ENCODE results near the gene CACNA2D3.

Gene CACNA2D3

DNA sequence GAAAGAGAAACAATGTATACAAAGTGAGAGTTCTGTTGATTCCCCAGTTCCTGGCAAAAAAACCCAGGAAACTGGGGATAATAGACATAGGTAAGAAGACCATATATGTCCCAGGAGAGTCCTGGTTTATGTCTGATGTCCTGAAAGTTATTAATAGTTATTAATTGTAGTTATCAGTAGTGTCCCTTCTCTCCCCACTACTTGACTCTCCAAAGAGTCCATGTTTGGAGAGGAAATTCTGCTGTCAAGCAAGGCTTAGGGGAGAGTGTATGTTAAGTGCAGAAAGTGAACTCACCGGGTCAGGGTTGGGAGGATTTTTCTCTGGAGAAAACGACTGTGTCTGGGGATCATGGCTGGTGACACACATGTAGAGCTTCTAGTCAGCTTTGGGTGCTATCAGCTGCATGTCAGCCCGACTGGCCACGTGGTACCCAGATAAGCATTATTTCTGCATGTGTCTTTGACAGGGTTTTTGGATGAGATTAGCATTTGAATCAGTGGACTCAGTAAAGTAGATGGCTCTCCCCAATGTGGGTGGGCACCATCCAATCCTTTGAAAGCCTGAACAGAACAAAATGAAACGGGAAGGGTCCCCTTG is 80.4 kb downstream of the CACNA2D3 start:
- H3K9me3 ChIP-seq (ENCODE audit: control insufficient read depth, insufficient read depth, low read length): no peaks in the 10 kb centered on the region
- no peaks in the 10 kb centered on the region for H3K36me3 ChIP-seq (ENCODE audit: control insufficient read depth, insufficient read depth, low read length)
- no peaks in the 10 kb centered on the region for H3K4me1 ChIP-seq (ENCODE audit: control insufficient read depth, insufficient read depth, low read length)
- H3K9ac ChIP-seq (ENCODE audit: low read depth, low read length): no peak overlapping the region
- H3K4me3 ChIP-seq (ENCODE audit: low read depth, low read length): no peak overlapping the region
- H3K27me3 ChIP-seq (ENCODE audit: control insufficient read depth, insufficient read depth, low read length): no peaks in the 10 kb centered on the region

DNA sequence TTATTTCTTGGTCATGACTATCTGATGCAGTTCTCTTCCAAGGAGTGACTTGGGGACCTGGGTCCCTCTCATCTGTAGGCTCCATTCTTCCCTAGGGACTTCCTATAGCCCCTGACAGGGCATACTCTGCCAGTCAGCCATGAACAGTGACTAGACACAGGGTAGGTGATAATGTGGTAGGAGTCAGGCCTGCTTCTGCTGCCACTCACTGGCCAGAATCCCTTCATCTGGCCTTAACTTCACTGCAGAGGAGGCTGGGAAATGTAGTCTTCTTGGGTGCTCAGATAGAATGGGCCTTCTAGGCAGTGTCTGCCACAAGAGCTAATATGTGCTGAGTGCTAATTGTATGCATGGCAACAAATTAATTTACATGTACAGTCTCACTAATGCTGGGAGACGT is 84.5 kb downstream of the CACNA2D3 start:
- Histone ChIP-seq H3K27me3 (ENCODE audit: control insufficient read depth, insufficient read depth, low read length) (no peaks in the 10 kb centered on the region), H3K4me1 (ENCODE audit: control insufficient read depth, insufficient read depth, low read length) (no peaks in the 10 kb centered on the region), H3K9me3 (ENCODE audit: control insufficient read depth, insufficient read depth, low read length) (no peaks in the 10 kb centered on the region), H3K9ac (ENCODE audit: low read depth, low read length) (no peak overlapping the region), H3K4me3 (ENCODE audit: low read depth, low read length) (no peak overlapping the region), H3K36me3 (ENCODE audit: control insufficient read depth, insufficient read depth, low read length) (no peaks in the 10 kb centered on the region)

DNA sequence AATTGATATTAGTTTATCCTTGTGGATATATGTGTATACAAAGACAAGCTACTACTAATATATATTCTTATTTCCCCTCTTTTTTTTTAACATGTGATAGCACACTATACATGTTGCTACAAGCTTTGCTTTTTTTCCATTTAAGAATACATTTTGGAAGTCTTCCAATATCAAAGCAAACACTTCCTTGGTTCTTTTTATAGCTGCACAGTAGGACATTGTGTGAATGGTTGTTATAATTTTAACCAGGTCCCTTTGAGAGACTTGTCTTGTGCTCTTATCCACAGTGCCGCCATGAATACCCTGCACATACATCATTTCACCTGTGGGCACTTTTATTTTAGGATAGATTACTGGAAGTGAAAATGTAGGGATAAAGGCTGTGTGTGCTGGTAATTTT is 88.7 kb downstream of the CACNA2D3 start:
- Histone ChIP-seq H3K4me1 (ENCODE audit: control insufficient read depth, insufficient read depth, low read length) (no peaks in the 10 kb centered on the region), H3K36me3 (ENCODE audit: control insufficient read depth, insufficient read depth, low read length) (no peaks in the 10 kb centered on the region)

DNA sequence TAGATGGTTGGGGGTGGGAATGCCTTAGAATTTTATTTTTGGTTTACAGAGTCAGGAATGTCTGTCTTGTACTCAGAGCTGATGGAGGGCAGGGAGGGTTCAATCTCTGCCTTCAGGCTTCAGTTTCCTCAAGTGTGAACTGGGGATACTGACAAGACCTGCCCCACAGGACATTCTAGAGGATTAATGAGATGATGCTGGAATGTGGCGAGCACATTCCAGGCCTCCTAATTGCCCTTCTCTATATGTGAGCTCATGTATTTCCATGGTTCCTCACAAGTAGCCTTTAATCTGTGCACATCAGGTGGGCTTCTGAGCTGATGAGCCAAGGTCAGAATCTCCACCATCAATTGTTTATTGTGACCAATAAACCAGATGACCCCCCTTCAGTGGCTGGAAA is 90.4 kb downstream of the CACNA2D3 start:
- H3K9me3 ChIP-seq (ENCODE audit: control insufficient read depth, insufficient read depth, low read length): no peaks in the 10 kb centered on the region
- H3K27me3 ChIP-seq (ENCODE audit: control insufficient read depth, insufficient read depth, low read length): no peaks in the 10 kb centered on the region
- H3K36me3 ChIP-seq (ENCODE audit: control insufficient read depth, insufficient read depth, low read length): no peaks in the 10 kb centered on the region
- H3K4me1 ChIP-seq (ENCODE audit: control insufficient read depth, insufficient read depth, low read length): no peaks in the 10 kb centered on the region
- no peak overlapping the region for H3K4me3 ChIP-seq (ENCODE audit: low read depth, low read length)
- H3K9ac ChIP-seq (ENCODE audit: low read depth, low read length): no peak overlapping the region

More for the DNA sequence above, 88.7 kb downstream of the CACNA2D3 start:
- Histone ChIP-seq H3K27me3 (ENCODE audit: control insufficient read depth, insufficient read depth, low read length) (no peaks in the 10 kb centered on the region), H3K9me3 (ENCODE audit: control insufficient read depth, insufficient read depth, low read length) (no peaks in the 10 kb centered on the region), H3K9ac (ENCODE audit: low read depth, low read length) (no peak overlapping the region), H3K4me3 (ENCODE audit: low read depth, low read length) (no peak overlapping the region)

DNA sequence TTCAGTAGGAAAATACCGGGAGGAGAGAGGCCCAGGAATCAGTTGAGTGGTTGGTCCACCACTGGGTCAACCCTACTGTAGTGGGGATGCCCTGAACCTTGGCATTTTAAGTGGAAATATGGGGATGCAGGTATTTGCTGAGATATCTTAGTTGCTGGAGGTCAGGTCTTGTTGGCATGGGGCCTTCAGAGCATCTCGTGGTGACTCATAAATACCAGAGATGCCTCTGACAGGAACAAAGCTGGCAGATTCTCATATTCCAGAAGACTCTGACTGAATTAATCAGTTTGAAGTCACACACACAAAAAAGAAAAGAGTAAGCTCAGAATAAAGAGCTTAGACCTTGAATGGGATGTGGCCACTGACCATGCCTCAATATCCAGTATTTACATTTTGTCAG is 91.6 kb downstream of the CACNA2D3 start:
- H3K27me3 ChIP-seq (ENCODE audit: control insufficient read depth, insufficient read depth, low read length): no peaks in the 10 kb centered on the region
- H3K4me1 ChIP-seq (ENCODE audit: control insufficient read depth, insufficient read depth, low read length): no peaks in the 10 kb centered on the region
- H3K9me3 ChIP-seq (ENCODE audit: control insufficient read depth, insufficient read depth, low read length): no peaks in the 10 kb centered on the region
- H3K4me3 ChIP-seq (ENCODE audit: low read depth, low read length): no peak overlapping the region
- no peak overlapping the region for H3K9ac ChIP-seq (ENCODE audit: low read depth, low read length)
- H3K36me3 ChIP-seq (ENCODE audit: control insufficient read depth, insufficient read depth, low read length): no peaks in the 10 kb centered on the region

DNA sequence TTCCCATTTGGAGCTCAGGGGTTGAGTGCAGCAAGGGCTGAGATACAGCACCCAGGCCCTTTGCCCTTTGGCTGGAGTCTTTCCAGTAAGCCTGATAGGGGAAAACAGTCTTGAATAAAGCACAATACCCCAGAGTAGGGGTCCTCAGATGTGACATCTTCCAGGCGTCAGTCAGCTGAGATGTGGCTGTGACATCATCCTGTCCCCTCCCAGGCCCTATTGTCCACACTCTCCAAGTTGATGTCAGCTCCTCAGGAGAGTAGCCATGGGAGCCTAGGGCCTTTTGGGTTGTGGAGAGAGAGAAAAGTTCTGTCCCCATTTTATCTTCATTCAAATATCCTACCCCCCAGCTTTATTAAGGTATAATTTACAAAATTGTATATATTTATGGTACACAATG is 92.5 kb downstream of the CACNA2D3 start:
- Histone ChIP-seq H3K36me3 (ENCODE audit: control insufficient read depth, insufficient read depth, low read length) (no peaks in the 10 kb centered on the region), H3K27me3 (ENCODE audit: control insufficient read depth, insufficient read depth, low read length) (no peaks in the 10 kb centered on the region), H3K9ac (ENCODE audit: low read depth, low read length) (no peak overlapping the region), H3K9me3 (ENCODE audit: control insufficient read depth, insufficient read depth, low read length) (no peaks in the 10 kb centered on the region), H3K4me1 (ENCODE audit: control insufficient read depth, insufficient read depth, low read length) (no peaks in the 10 kb centered on the region), H3K4me3 (ENCODE audit: low read depth, low read length) (no peak overlapping the region)

DNA sequence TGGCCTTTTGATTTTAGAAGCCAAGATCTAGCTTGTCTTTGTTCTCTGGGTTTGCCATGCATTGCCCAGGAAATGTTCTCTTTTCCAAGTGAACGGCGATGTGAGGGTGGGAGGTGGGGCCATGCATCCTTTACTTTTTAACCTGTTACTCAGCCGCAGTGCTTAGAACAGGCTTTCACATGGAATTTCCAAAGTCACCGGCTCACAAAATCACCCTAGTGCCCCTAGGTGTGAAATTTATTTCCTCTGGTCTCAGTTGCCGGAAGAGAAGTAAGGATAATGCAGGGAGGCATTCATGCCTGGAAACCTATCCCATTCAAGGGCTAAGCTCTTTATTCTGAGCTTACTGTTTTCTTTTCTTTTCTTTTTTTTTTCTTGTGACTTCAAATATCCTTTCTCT is 93.2 kb downstream of the CACNA2D3 start:
- H3K4me1 ChIP-seq (ENCODE audit: control insufficient read depth, insufficient read depth, low read length): no peaks in the 10 kb centered on the region
- no peaks in the 10 kb centered on the region for H3K36me3 ChIP-seq (ENCODE audit: control insufficient read depth, insufficient read depth, low read length)
- H3K27me3 ChIP-seq (ENCODE audit: control insufficient read depth, insufficient read depth, low read length): no peaks in the 10 kb centered on the region

DNA sequence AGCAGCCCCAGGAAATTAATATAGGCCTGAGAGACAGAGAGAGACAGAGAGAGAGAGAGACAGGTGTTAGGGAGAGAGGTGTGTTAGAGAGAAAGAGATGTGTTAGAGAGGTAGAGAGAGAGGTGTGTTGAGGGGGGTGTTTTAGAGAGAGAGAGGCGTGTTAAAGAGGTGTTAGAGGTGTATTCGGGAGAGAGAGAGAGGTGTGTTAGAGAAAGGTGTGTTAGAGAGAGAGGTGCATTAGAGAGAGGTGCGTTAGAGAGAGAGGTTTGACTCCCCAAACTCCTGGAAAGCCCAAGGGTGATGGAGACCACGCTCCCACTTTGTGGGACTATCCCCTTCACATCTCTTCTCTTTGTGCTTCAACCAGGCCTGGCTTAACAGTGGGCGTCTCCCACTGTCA is 95.5 kb downstream of the CACNA2D3 start:
- H3K27me3 ChIP-seq (ENCODE audit: control insufficient read depth, insufficient read depth, low read length): no peaks in the 10 kb centered on the region
- H3K9me3 ChIP-seq (ENCODE audit: control insufficient read depth, insufficient read depth, low read length): no peaks in the 10 kb centered on the region
- H3K4me1 ChIP-seq (ENCODE audit: control insufficient read depth, insufficient read depth, low read length): no peaks in the 10 kb centered on the region
- no peak overlapping the region for H3K9ac ChIP-seq (ENCODE audit: low read depth, low read length)
- H3K4me3 ChIP-seq (ENCODE audit: low read depth, low read length): no peak overlapping the region
- H3K36me3 ChIP-seq (ENCODE audit: control insufficient read depth, insufficient read depth, low read length): no peaks in the 10 kb centered on the region

More for the DNA sequence above, 93.2 kb downstream of the CACNA2D3 start:
- Histone ChIP-seq H3K9ac (ENCODE audit: low read depth, low read length) (no peak overlapping the region), H3K9me3 (ENCODE audit: control insufficient read depth, insufficient read depth, low read length) (no peaks in the 10 kb centered on the region), H3K4me3 (ENCODE audit: low read depth, low read length) (no peak overlapping the region)

DNA sequence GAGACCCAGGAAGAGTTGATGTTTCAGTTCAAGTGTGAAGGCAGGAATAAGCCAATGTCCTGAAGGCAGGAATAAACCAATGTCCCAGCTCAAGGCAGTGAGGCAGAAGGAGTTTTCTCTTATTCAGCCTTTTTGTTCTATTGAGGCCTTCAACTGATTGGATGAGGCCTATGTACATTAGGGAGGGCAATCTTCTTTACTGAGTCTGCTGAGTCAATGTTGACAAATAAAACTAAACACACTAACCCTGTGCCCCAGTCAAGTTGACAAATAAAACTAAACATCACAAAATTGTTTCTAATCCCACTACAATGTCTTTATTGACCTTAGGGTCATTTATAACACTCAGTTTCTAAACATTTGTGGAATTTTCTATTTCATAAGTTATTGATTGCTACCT is 100.0 kb downstream of the CACNA2D3 start:
- H3K9ac ChIP-seq (ENCODE audit: low read depth, low read length): no peak overlapping the region
- H3K27me3 ChIP-seq (ENCODE audit: control insufficient read depth, insufficient read depth, low read length): no peaks in the 10 kb centered on the region
- no peaks in the 10 kb centered on the region for H3K9me3 ChIP-seq (ENCODE audit: control insufficient read depth, insufficient read depth, low read length)
- no peak overlapping the region for H3K4me3 ChIP-seq (ENCODE audit: low read depth, low read length)
- no peaks in the 10 kb centered on the region for H3K4me1 ChIP-seq (ENCODE audit: control insufficient read depth, insufficient read depth, low read length)
- no peaks in the 10 kb centered on the region for H3K36me3 ChIP-seq (ENCODE audit: control insufficient read depth, insufficient read depth, low read length)

DNA sequence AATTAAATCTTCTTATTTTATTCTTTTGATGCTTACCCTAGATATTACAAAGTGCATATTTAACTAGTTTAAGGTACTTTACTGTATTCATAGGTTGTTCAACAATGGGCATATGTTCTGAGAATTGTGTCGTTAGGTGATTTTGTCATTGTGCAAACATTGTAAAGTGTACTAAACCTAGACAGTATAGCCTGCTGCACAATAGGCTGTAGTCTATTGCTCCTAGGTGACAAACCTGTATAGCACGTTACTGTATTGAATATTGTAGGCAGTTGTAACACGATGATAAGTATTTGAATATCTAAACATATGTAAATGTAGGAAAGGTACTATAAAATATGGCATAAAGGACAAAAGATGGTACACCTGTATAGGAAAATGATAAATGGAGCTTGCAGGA is 100.7 kb downstream of the CACNA2D3 start:
- Histone ChIP-seq H3K4me3 (ENCODE audit: low read depth, low read length) (no peak overlapping the region), H3K9ac (ENCODE audit: low read depth, low read length) (no peak overlapping the region), H3K9me3 (ENCODE audit: control insufficient read depth, insufficient read depth, low read length) (no peaks in the 10 kb centered on the region), H3K4me1 (ENCODE audit: control insufficient read depth, insufficient read depth, low read length) (no peaks in the 10 kb centered on the region), H3K27me3 (ENCODE audit: control insufficient read depth, insufficient read depth, low read length) (no peaks in the 10 kb centered on the region), H3K36me3 (ENCODE audit: control insufficient read depth, insufficient read depth, low read length) (no peaks in the 10 kb centered on the region)

DNA sequence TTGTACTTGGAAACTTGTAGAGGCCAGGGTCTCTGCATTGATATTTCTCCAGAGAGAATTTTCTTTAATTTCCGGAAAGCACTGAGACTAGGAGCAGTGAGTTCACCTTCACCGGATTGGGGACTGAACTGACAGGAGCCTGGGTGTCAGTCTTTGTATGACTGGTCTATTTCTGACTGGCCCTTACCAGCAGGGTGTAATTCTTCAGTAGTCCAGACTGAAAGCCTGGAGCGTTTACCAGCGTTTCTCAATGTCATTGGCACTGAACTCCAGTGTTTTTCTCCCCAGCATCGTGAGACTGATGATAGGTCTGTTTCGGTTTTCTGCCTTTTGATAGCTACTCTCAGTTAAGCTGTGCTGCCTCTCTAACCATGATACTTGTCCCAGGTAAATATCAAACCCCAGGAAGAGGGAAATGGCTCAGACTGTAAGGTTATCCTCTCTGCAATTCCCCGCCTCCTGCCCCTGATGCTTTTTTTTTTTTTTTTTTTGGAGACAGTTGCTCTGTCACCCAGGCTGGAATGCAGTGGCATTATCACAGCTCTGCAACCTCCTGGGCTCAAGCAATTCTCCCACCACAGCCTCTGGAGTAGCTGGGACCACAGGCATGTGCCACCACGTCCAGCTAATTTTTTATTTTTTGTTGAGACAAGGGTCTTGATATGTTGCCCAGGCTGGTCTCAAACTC is 103.6 kb downstream of the CACNA2D3 start:
- Histone ChIP-seq H3K36me3 (ENCODE audit: control insufficient read depth, insufficient read depth, low read length) (no peaks in the 10 kb centered on the region), H3K27me3 (ENCODE audit: control insufficient read depth, insufficient read depth, low read length) (no peaks in the 10 kb centered on the region), H3K9ac (ENCODE audit: low read depth, low read length) (no peak overlapping the region), H3K4me1 (ENCODE audit: control insufficient read depth, insufficient read depth, low read length) (no peaks in the 10 kb centered on the region), H3K9me3 (ENCODE audit: control insufficient read depth, insufficient read depth, low read length) (no peaks in the 10 kb centered on the region), H3K4me3 (ENCODE audit: low read depth, low read length) (no peak overlapping the region)

DNA sequence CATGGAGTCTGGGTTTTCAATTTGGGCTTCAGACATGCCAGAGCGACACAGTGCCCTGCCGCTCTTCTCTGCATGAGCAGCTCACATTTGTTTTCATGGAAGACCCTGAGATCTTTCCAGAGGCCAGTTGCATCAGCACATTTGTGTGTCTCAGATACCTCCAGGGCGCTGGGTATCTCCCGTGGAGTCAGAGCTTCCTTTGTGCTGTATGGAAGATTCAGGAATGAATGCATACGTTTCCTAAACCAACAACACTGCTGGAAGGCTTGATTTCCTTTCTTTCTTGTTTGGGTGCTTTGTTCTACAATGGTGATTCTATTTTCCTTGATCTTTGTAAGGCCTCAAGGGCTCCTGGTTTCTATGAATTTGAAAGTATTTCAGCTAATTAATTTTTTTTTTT is 106.5 kb downstream of the CACNA2D3 start:
- no peaks in the 10 kb centered on the region for H3K27me3 ChIP-seq (ENCODE audit: control insufficient read depth, insufficient read depth, low read length)
- H3K4me3 ChIP-seq (ENCODE audit: low read depth, low read length): no peak overlapping the region
- no peaks in the 10 kb centered on the region for H3K9me3 ChIP-seq (ENCODE audit: control insufficient read depth, insufficient read depth, low read length)
- H3K4me1 ChIP-seq (ENCODE audit: control insufficient read depth, insufficient read depth, low read length): no peaks in the 10 kb centered on the region
- no peak overlapping the region for H3K9ac ChIP-seq (ENCODE audit: low read depth, low read length)
- H3K36me3 ChIP-seq (ENCODE audit: control insufficient read depth, insufficient read depth, low read length): no peaks in the 10 kb centered on the region

Data from iPS-15b (cell line).